HEK293 (cell line): ENCODE results near the gene STX16.

Experiments
- HOXA7 ChIP-seq: sonication (generic); formaldehyde crosslinking; IDR thresholded peaks from 2 replicates; pipeline ENCODE4 v1.8.1; 2022; ENCODE audit warnings: missing genetic modification reagents, borderline replicate concordance
- KLF16 ChIP-seq: fragments of 450-650 bp; formaldehyde crosslinking; IDR thresholded peaks from 2 replicates; pipeline ENCODE4 v1.5.1; 2017; ENCODE audit warnings: missing biosample characterization, missing genetic modification characterization
- KLF9 ChIP-seq: fragments of 450-650 bp; formaldehyde crosslinking; IDR thresholded peaks from 2 replicates; pipeline ENCODE4 v1.5.1; 2016; ENCODE audit warnings: missing biosample characterization, missing genetic modification characterization, low read depth
- PRDM4 ChIP-seq: fragments of 450-650 bp; formaldehyde crosslinking; IDR thresholded peaks from 2 replicates; pipeline ENCODE4 v1.5.1; 2017; ENCODE audit warnings: missing biosample characterization, missing genetic modification characterization
- REPIN1 ChIP-seq: fragments of 450-650 bp; formaldehyde crosslinking; IDR thresholded peaks from 2 replicates; pipeline ENCODE4 v1.5.1; 2017; ENCODE audit warnings: missing biosample characterization, missing genetic modification characterization, low read depth
- TRIM28 ChIP-seq: IDR thresholded peaks from 2 replicates; pipeline ENCODE4 v1.6.1; 2011; ENCODE audit warnings: low read length, control low read depth, borderline replicate concordance
- ZBTB17 ChIP-seq: fragments of 450-650 bp; formaldehyde crosslinking; IDR thresholded peaks from 2 replicates; pipeline ENCODE4 v1.5.1; 2016; ENCODE audit warnings: missing biosample characterization, missing genetic modification characterization
- ZBTB20 ChIP-seq: fragments of 450-650 bp; formaldehyde crosslinking; IDR thresholded peaks from 2 replicates; pipeline ENCODE4 v1.5.1; 2016; ENCODE audit warnings: missing biosample characterization, missing genetic modification characterization
- ZBTB26 ChIP-seq: fragments of 450-650 bp; formaldehyde crosslinking; optimal IDR thresholded peaks from 2 replicates; pipeline ENCODE3; 2016; ENCODE audit warnings: missing biosample characterization, mild to moderate bottlenecking, missing genetic modification characterization
- ZNF133 ChIP-seq: fragments of 450-650 bp; formaldehyde crosslinking; IDR thresholded peaks from 2 replicates; pipeline ENCODE4 v1.5.1; 2016; ENCODE audit warnings: missing biosample characterization, missing genetic modification characterization
- ZNF155 ChIP-seq: fragments of 450-650 bp; formaldehyde crosslinking; IDR thresholded peaks from 2 replicates; pipeline ENCODE4 v1.5.1; 2016; ENCODE audit warnings: missing biosample characterization, missing genetic modification characterization
- ZNF175 ChIP-seq: fragments of 450-650 bp; formaldehyde crosslinking; IDR thresholded peaks from 2 replicates; pipeline ENCODE4 v1.5.1; 2016; ENCODE audit warnings: missing biosample characterization, missing genetic modification characterization
- ZNF280C ChIP-seq: fragments of 450-650 bp; formaldehyde crosslinking; IDR thresholded peaks from 2 replicates; pipeline ENCODE4 v1.5.1; 2016; ENCODE audit warnings: missing biosample characterization, missing genetic modification characterization
- ZNF335 ChIP-seq: fragments of 450-650 bp; formaldehyde crosslinking; conservative IDR thresholded peaks from 2 replicates; pipeline ENCODE4 v1.5.1; 2016; ENCODE audit warnings: missing biosample characterization, missing genetic modification characterization
- ZNF354C ChIP-seq: fragments of 450-650 bp; formaldehyde crosslinking; IDR thresholded peaks from 2 replicates; pipeline ENCODE4 v1.5.1; 2016; ENCODE audit warnings: missing biosample characterization, missing genetic modification characterization, low read depth, borderline replicate concordance
- ZNF366 ChIP-seq: fragments of 450-650 bp; formaldehyde crosslinking; conservative IDR thresholded peaks from 2 replicates; pipeline ENCODE4 v1.5.1; 2016; ENCODE audit warnings: missing biosample characterization, missing genetic modification characterization
- ZNF398 ChIP-seq: fragments of 450-650 bp; formaldehyde crosslinking; IDR thresholded peaks from 2 replicates; pipeline ENCODE4 v1.5.1; 2017; ENCODE audit warnings: missing biosample characterization, missing genetic modification characterization
- ZNF423 ChIP-seq: fragments of 450-650 bp; formaldehyde crosslinking; IDR thresholded peaks from 2 replicates; pipeline ENCODE4 v1.5.1; 2016; ENCODE audit warnings: missing biosample characterization, missing genetic modification characterization
- ZNF433 ChIP-seq: fragments of 450-650 bp; formaldehyde crosslinking; IDR thresholded peaks from 2 replicates; pipeline ENCODE4 v1.5.1; 2016; ENCODE audit warnings: missing biosample characterization, missing genetic modification characterization, low read depth
- ZNF48 ChIP-seq: fragments of 450-650 bp; formaldehyde crosslinking; IDR thresholded peaks from 2 replicates; pipeline ENCODE4 v1.5.1; 2016; ENCODE audit warnings: missing biosample characterization, missing genetic modification characterization
- ZNF513 ChIP-seq: fragments of 450-650 bp; IDR thresholded peaks from 2 replicates; pipeline ENCODE4 v1.5.1; 2018; ENCODE audit warnings: missing biosample characterization, missing genetic modification characterization
- ZNF521 ChIP-seq: fragments of 450-650 bp; formaldehyde crosslinking; IDR thresholded peaks from 2 replicates; pipeline ENCODE4 v1.5.1; 2017; ENCODE audit warnings: missing biosample characterization, mild to moderate bottlenecking, missing genetic modification characterization
- ZNF530 ChIP-seq: fragments of 450-650 bp; formaldehyde crosslinking; IDR thresholded peaks from 2 replicates; pipeline ENCODE4 v1.5.1; 2016; ENCODE audit warnings: low read depth, missing biosample characterization, missing genetic modification characterization
- ZNF580 ChIP-seq: fragments of 450-650 bp; formaldehyde crosslinking; IDR thresholded peaks from 2 replicates; pipeline ENCODE4 v1.5.1; 2016; ENCODE audit warnings: missing biosample characterization, missing genetic modification characterization
- ZNF664 ChIP-seq: fragments of 450-650 bp; formaldehyde crosslinking; IDR thresholded peaks from 2 replicates; pipeline ENCODE4 v1.5.1; 2016; ENCODE audit warnings: missing biosample characterization, missing genetic modification characterization
- ZNF677 ChIP-seq: fragments of 450-650 bp; IDR thresholded peaks from 2 replicates; pipeline ENCODE4 v1.5.0; 2018; ENCODE audit warnings: missing biosample characterization, mild to moderate bottlenecking, missing genetic modification characterization, moderate library complexity
- ZNF747 ChIP-seq: fragments of 450-650 bp; formaldehyde crosslinking; IDR thresholded peaks from 2 replicates; pipeline ENCODE4 v1.5.1; 2016; ENCODE audit warnings: missing biosample characterization, missing genetic modification characterization
- ZNF76 ChIP-seq: fragments of 450-650 bp; formaldehyde crosslinking; IDR thresholded peaks from 2 replicates; pipeline ENCODE4; 2016; ENCODE audit warnings: low read depth, missing biosample characterization, missing genetic modification characterization, borderline replicate concordance
- TF ChIP-seq, protein P1 (sequence below): fragments of 450-650 bp; formaldehyde crosslinking; IDR thresholded peaks from 2 replicates; pipeline ENCODE4 v1.5.1; 2016; ENCODE audit warnings: missing biosample characterization, missing genetic modification characterization

STX16 gene

GRCh38 chr20:58650776-58651558 lies at the start of gene STX16 (continued):
- TF ChIP-seq ZNF335 (tag by site-specific recombination) (peak; percentile 96), ZNF677 (peak; percentile 68; the same call in 1 of the 2 replicates), ZNF747 (no peak), ZNF433 (tag by site-specific recombination) (no peak), ZNF133 (tag by site-specific recombination) (peak; percentile 66; the same call in 1 of the 2 replicates), HOXA7 (CRISPR knock-in tag) (no peak), ZNF48 (tag by site-specific recombination) (no peak), ZNF530 (tag by site-specific recombination) (no peak), ZBTB26 (peak; percentile 89), ZNF280C (tag by site-specific recombination) (no peak), ZNF354C (tag by site-specific recombination) (peak; percentile 75), PRDM4 (peak; percentile 89), ZNF398 (tag by site-specific recombination) (peak; percentile 89), ZNF366 (tag by site-specific recombination) (peak; percentile 99), REPIN1 (tag by site-specific recombination) (peak; percentile 99; the same call in 1 of the 2 replicates), TRIM28 (peak; percentile 19; the same call in 1 of the 2 replicates), ZBTB20 (tag by site-specific recombination) (peak; percentile 93), KLF16 (tag by site-specific recombination) (peak; percentile 100), ZNF423 (tag by site-specific recombination) (peak; percentile 97), ZNF175 (tag by site-specific recombination) (no peak), ZNF513 (tag by site-specific recombination) (peak; percentile 70), ZNF521 (tag by site-specific recombination) (no peak), ZNF76 (tag by site-specific recombination) (peak; percentile 96), ZNF155 (no peak), ZBTB17 (tag by site-specific recombination) (peak; percentile 97), KLF9 (peak; percentile 89), ZNF664 (peak; percentile 73), ZNF580 (tag by site-specific recombination) (peak; percentile 88; the same call in 1 of the 2 replicates)
- TF ChIP-seq, protein P1, sequence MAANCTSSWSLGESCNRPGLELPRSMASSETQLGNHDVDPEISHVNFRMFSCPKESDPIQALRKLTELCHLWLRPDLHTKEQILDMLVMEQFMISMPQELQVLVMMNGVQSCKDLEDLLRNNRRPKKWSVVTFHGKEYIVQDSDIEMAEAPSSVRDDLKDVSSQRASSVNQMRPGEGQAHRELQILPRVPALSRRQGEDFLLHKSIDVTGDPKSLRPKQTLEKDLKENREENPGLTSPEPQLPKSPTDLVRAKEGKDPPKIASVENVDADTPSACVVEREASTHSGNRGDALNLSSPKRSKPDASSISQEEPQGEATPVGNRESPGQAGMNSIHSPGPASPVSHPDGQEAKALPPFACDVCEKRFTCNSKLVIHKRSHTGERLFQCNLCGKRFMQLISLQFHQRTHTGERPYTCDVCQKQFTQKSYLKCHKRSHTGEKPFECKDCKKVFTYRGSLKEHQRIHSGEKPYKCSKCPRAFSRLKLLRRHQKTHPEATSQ (tag by site-specific recombination), result peak; percentile 100
